ENCODE measurements around the gene PRELP.

The PRELP gene

GRCh38 chr1:203454986-203455471 is 20.6 kb upstream of the PRELP start:
- TF ChIP-seq EGR1 (IDR thresholded peaks at IDR 0.05), result no peak
- no peak for TF ChIP-seq CEBPB (IDR thresholded peaks at IDR 0.05)
- no peak for TF ChIP-seq TCF12 (IDR thresholded peaks at IDR 0.05; ENCODE audit: low read depth)
- TF ChIP-seq CREB1 (IDR thresholded peaks at IDR 0.05; ENCODE audit: low read depth), result no peak
- TF ChIP-seq MAX (IDR thresholded peaks at IDR 0.05), result no peak
- TF ChIP-seq TEAD4 (IDR thresholded peaks at IDR 0.05), result no peak
- TF ChIP-seq, protein P1, sequence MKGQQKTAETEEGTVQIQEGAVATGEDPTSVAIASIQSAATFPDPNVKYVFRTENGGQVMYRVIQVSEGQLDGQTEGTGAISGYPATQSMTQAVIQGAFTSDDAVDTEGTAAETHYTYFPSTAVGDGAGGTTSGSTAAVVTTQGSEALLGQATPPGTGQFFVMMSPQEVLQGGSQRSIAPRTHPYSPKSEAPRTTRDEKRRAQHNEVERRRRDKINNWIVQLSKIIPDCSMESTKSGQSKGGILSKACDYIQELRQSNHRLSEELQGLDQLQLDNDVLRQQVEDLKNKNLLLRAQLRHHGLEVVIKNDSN (IDR thresholded peaks at IDR 0.05), result no peak
- no peak for TF ChIP-seq REST (IDR thresholded peaks at IDR 0.05; ENCODE audit: low read depth)
- TF ChIP-seq FOXM1 (IDR thresholded peaks at IDR 0.05; ENCODE audit: borderline replicate concordance, low read depth), result no peak

DNA sequence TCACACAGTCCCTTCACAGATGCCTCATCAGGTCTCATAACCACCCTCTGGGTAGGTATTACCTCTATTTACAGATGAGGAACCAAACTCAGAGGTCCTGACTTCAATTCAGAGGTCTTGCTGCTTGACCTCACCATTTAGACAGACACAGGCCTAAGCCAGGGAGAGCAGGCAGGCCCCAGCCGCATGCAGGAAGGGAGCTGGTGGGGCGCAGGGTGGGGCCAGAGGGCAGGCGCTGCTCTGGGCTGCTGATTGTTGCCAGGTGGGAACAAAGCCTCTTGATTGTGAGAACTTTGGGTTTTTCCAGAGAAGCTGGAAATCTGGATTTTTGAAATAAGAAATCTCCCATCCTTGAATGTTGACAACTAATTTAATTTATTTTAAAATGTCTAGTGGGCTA is 19.9 kb upstream of the PRELP start:
- TF ChIP-seq, protein P1 (IDR thresholded peaks at IDR 0.05), result no peak
- TF ChIP-seq ZBTB7A (IDR thresholded peaks at IDR 0.05; ENCODE audit: low read depth) (no peak), TEAD4 (IDR thresholded peaks at IDR 0.05) (no peak), YY1 (IDR thresholded peaks at IDR 0.05; ENCODE audit: low read depth) (no peak)

- TF ChIP-seq CREB1 (IDR thresholded peaks at IDR 0.05; ENCODE audit: low read depth) (no peak), TEAD4 (IDR thresholded peaks at IDR 0.05) (no peak), CEBPB (IDR thresholded peaks at IDR 0.05) (no peak), MAX (IDR thresholded peaks at IDR 0.05) (no peak), YY1 (IDR thresholded peaks at IDR 0.05; ENCODE audit: low read depth) (no peak), TAF1 (IDR thresholded peaks at IDR 0.05; ENCODE audit: low read depth) (no peak), EP300 (IDR thresholded peaks at IDR 0.05; ENCODE audit: borderline replicate concordance) (no peak), EGR1 (IDR thresholded peaks at IDR 0.05) (no peak), NFIC (IDR thresholded peaks at IDR 0.05) (no peak), ZBTB7A (IDR thresholded peaks at IDR 0.05; ENCODE audit: low read depth) (no peak), TCF12 (IDR thresholded peaks at IDR 0.05; ENCODE audit: low read depth) (no peak), RAD21 (IDR thresholded peaks at IDR 0.05; ENCODE audit: low read depth) (no peak), REST (IDR thresholded peaks at IDR 0.05; ENCODE audit: low read depth) (no peak), FOXM1 (IDR thresholded peaks at IDR 0.05; ENCODE audit: borderline replicate concordance, low read depth) (no peak)
- TF ChIP-seq, protein P1 (IDR thresholded peaks at IDR 0.05), result no peak
Observed at GRCh38 chr1:203456577-203456976, 19.0 kb upstream of the PRELP start.

DNA sequence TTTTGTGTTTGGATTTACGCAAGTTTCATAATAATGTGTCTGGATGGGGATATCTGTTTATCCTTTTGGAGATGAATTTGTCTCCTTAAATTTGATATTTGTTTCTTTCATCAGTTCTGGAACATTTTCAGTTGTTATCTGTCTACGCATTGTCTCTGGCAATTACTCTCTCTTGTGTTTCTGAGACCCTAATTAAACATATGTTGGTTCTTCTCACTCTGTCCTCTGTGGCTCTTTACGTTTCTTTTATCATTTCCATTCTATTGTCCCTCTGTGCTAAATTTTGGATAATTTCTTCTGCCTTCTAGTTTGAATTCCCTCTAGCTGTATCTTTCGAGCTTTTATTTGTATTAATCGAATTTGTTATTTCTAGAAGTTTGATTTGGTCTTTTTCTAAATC is 17.5 kb upstream of the PRELP start:
- TF ChIP-seq EP300 (IDR thresholded peaks at IDR 0.05; ENCODE audit: borderline replicate concordance), result no peak
- TF ChIP-seq FOXM1 (IDR thresholded peaks at IDR 0.05; ENCODE audit: borderline replicate concordance, low read depth), result no peak

- TF ChIP-seq FOXM1 (IDR thresholded peaks at IDR 0.05; ENCODE audit: borderline replicate concordance, low read depth), result no peak
- no peak for TF ChIP-seq TCF12 (IDR thresholded peaks at IDR 0.05; ENCODE audit: low read depth)
- no peak for TF ChIP-seq CREB1 (IDR thresholded peaks at IDR 0.05; ENCODE audit: low read depth)
- no peak for TF ChIP-seq ZBTB7A (IDR thresholded peaks at IDR 0.05; ENCODE audit: low read depth)
- no peak for TF ChIP-seq EP300 (IDR thresholded peaks at IDR 0.05; ENCODE audit: borderline replicate concordance)
- TF ChIP-seq TAF1 (IDR thresholded peaks at IDR 0.05; ENCODE audit: low read depth), result no peak
- TF ChIP-seq TEAD4 (IDR thresholded peaks at IDR 0.05), result no peak
- TF ChIP-seq NFIC (IDR thresholded peaks at IDR 0.05), result no peak
- TF ChIP-seq EGR1 (IDR thresholded peaks at IDR 0.05), result no peak
- TF ChIP-seq RAD21 (IDR thresholded peaks at IDR 0.05; ENCODE audit: low read depth), result no peak
- TF ChIP-seq, protein P1 (IDR thresholded peaks at IDR 0.05), result no peak
- no peak for TF ChIP-seq REST (IDR thresholded peaks at IDR 0.05; ENCODE audit: low read depth)
Observed at GRCh38 chr1:203459671-203460201, 15.9 kb upstream of the PRELP start.

Data from Ishikawa (cell line).